Retinal pigment epithelial cell (primary cell): ENCODE results near the gene MRPL23.

Source experiments
- DNase-seq: peaks from one replicate; pipeline ENCODE4 v3.0.0-alpha.2; 2010; ENCODE audit warnings: low read depth
- H3K4me3 ChIP-seq: 2 replicates; pipeline ENCODE4 v1.5.1; 2011; ENCODE audit warnings: mild to moderate bottlenecking, low read length, control low read depth, moderate library complexity
- CTCF ChIP-seq: conservative IDR thresholded peaks from 2 replicates; pipeline ENCODE4 v1.5.1; 2011; ENCODE audit warnings: low read depth, low read length, control low read depth, inconsistent platforms

Gene MRPL23

DNA sequence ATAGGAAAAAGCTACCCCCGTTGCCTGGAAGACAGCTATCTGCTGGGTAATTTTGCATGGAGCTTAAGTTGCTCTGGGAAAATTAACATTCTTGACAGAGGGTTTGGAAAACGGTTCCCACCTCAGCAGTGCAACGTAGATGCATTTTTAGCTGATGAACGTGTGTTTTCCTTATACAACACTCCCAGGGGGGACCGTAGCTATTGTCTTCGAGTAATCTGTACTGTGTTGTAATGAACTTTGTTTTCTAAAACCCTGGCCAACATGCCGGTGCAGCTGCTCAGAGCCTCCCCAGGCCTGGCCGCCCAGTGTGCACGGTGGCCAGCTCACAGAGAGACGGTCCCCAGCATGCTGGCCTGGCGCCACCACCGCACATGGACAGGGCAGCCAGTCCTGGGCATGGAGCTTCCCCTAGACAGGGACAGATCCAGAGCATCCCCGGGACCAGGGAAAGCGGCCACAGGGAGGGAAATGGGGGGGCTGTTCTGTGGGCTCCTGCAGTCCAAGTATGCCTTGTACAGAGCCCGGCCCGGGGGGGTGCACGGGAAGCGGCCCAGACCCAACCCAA is 25.5 kb upstream of the MRPL23 start:
- DNase-seq: no peak
- no peak for TF ChIP-seq CTCF
- H3K4me3 ChIP-seq: no peak overlapping the region

GRCh38 chr11:1922481-1923081 is 24.6 kb upstream of the MRPL23 start:
- TF ChIP-seq CTCF: no peak
- H3K4me3 ChIP-seq: no peak overlapping the region
- DNase-seq: no peak

DNA sequence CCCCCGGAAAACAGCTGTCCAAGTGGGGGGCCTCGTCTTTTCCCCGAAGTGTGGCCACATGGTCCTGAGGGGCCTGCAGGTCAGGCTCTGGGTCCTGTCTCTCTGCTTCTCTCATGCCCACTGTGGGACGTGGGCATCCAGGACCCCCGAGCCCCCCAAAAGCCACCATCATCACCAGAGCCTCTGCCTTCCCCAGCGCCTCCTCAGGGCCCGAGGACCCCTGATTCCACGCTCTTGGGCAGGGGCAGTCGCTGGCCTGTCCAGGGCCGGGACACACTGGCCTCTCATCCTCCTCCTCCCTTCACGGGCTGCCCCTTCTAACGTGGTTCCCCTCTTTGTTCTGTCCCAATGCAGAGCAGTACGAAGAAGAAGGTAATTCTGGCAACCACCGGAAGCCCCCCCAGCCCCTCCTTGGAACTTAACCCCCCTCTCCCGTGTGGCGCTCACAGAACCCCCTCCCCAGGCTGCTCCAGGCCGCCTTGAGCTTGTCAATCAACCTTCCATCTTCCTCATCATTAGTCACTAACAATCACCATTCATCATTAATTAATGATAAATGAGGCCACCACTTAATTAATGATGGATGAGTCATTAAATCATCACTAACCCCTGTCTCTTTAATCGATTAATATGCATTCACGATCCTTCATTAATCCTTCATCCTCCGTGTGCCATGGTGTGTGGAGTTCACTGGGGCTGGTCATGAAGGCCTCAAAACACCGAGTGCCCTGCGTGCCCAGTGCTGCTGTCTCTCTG is 23.8 kb upstream of the MRPL23 start:
- no peak for TF ChIP-seq CTCF
- H3K4me3 ChIP-seq: no peak overlapping the region
- DNase-seq: no peak

DNA sequence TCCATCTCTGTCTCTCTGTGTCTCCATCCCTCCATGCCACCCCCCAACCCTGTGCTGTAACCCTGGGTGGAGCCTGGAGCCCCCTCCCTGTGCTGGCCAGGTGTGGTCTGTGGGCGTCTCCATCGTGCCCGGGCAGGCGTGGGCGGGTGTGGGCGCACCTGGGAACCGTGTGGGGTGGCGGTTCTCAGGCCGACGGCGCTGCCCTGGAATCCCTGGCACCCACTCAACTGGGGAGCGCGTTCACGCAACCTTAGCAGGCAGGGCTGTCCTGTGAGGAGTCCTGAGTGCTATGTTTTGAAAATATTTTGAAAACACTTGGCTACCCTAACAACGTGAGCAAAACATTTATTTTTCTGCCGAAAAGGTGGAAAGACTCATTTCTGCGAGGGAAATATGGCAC is 23.0 kb upstream of the MRPL23 start:
- DNase-seq: no peak
- TF ChIP-seq CTCF: no peak
- H3K4me3 ChIP-seq: no peak overlapping the region

- no peak for TF ChIP-seq CTCF
- H3K4me3 ChIP-seq: no peak overlapping the region
- no peak for DNase-seq
These were observed 22.3 kb upstream of the MRPL23 start for GRCh38 chr11:1924646-1925372.

DNA sequence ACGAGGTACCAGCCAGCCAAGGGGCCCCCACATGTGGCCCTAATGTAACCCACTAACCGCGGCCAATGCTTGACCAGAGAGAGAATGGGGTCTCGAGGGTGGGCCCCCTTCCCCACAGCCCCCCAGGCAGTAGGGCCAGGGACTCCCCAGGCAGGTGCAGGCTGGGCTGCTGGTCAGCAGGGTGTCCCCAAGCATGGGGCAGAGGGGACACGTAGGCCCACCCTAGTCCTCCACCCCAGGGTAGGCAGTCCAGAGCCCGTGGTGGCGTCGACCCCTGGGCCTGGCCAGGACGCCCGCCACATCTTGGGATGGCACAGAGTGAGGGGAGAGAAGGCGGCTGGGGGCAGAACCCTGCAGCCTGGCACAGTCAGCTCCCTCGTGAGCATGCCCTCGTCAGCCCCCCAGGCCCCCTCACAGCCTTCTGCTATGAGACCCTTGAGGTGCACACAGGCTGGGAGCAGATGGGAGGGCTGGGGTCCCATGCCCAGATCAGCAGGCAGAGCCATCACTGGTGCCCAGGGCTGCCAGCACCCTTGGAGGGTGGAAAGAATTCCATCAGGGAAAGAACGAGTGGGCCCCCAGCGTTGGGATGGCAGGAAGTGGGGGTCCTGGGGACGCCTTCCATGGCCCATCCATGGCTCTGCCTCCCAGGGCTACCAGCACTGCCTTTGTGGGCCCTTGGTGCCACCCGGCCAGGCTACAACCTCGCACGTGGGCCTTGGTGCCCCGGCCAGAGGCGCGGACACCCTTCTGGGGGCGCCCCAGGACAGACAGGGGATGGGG is 21.6 kb upstream of the MRPL23 start:
- no peak for DNase-seq
- H3K4me3 ChIP-seq: no peak overlapping the region
- no peak for TF ChIP-seq CTCF
